Effector memory CD8-positive, alpha-beta T cell (primary cell): ENCODE data around the gene JRKL.
A peak's percentile ranks its signal among the peaks of the same experiment; 100 is the strongest.
"Not testable (repeated sequence)": the region's sequence is repeated elsewhere in the genome, so short reads cannot be mapped to it uniquely, and the experiment has no call there.

ENCODE experiments used
- ATAC-seq: fragments of 150-1000 bp; cut with Tn5 transposase; replicated peaks from 2 replicates; pipeline ENCODE4 v1.10.0; 2021; ENCODE audit warnings: mild to moderate bottlenecking, moderate library complexity
- DNase-seq, 3 experiments: peaks; one replicate each; pipeline ENCODE4 v3.0.0; 2021
- H3K27ac Mint-ChIP-seq, 2 donors: one replicate each; pipeline ENCODE4 v1.8.0; 2022; ENCODE audit warnings: mild to moderate bottlenecking in 2 of 2, mixed read lengths in 2 of 2, moderate library complexity in 2 of 2
- H3K27me3 Mint-ChIP-seq, 2 donors: one replicate each; pipeline ENCODE4 v1.8.0; 2022; ENCODE audit warnings: mixed read lengths in 2 of 2
- H3K36me3 Mint-ChIP-seq: one replicate; pipeline ENCODE4 v1.8.0; 2022; ENCODE audit warnings: mild to moderate bottlenecking, moderate library complexity, mixed read lengths; ENCODE audit not compliant: insufficient read depth
- H3K4me1 Mint-ChIP-seq, 2 donors: one replicate each; pipeline ENCODE4 v1.8.0; 2022; ENCODE audit warnings: low read depth in 2 of 2, mixed read lengths in 2 of 2
- H3K4me3 Mint-ChIP-seq, 2 donors: one replicate each; pipeline ENCODE4 v1.8.0; 2022; ENCODE audit warnings: mild to moderate bottlenecking in 2 of 2, mixed read lengths in 2 of 2, moderate library complexity in 2 of 2
- H3K9me3 Mint-ChIP-seq, 2 donors: one replicate each; pipeline ENCODE4 v1.8.0; 2022; ENCODE audit warnings: mixed read lengths in 2 of 2

JRKL gene

GRCh38 chr11:96373826-96374225 is 16.0 kb upstream of the JRKL start:
- H3K4me1 Mint-ChIP-seq, result peaks cover 3 to 5% of the 10 kb centered on the region in 2 donors
- no peak overlapping the region for H3K27ac Mint-ChIP-seq
- H3K4me3 Mint-ChIP-seq, result no peak overlapping the region
- H3K36me3 Mint-ChIP-seq, result peaks cover 29% of the 10 kb centered on the region
- H3K27me3 Mint-ChIP-seq, result no peaks in the 10 kb centered on the region
- ATAC-seq (no peak), DNase-seq (no peak)
- H3K9me3 Mint-ChIP-seq, result no peaks in the 10 kb centered on the region

GRCh38 chr11:96376796-96377195 is 13.0 kb upstream of the JRKL start:
- Mint-ChIP-seq H3K4me3 (no peak overlapping the region), H3K4me1 (peaks cover 3 to 10% of the 10 kb centered on the region in 2 donors), H3K27ac (no peak overlapping the region), H3K27me3 (no peaks in the 10 kb centered on the region), H3K36me3 (peaks cover 42% of the 10 kb centered on the region), H3K9me3 (no peaks in the 10 kb centered on the region)
- ATAC-seq (no peak), DNase-seq (no peak)

GRCh38 chr11:96384156-96384555 is 5.7 kb upstream of the JRKL start:
- ATAC-seq (no peak), DNase-seq (no peak)
- Mint-ChIP-seq H3K27me3 (no peaks in the 10 kb centered on the region), H3K36me3 (peaks cover 29% of the 10 kb centered on the region), H3K4me3 (no peak overlapping the region), H3K9me3 (no peaks in the 10 kb centered on the region), H3K27ac (no peak overlapping the region), H3K4me1 (peaks cover 16 to 27% of the 10 kb centered on the region in 2 donors)

- no peak overlapping the region for H3K4me3 Mint-ChIP-seq
- DNase-seq, result no peak
- no peaks in the 10 kb centered on the region for H3K9me3 Mint-ChIP-seq
- ATAC-seq, result no peak
- H3K27ac Mint-ChIP-seq, result no peak overlapping the region
- peaks cover 32% of the 10 kb centered on the region for H3K36me3 Mint-ChIP-seq
- H3K4me1 Mint-ChIP-seq, result peaks cover 17 to 29% of the 10 kb centered on the region in 2 donors
- H3K27me3 Mint-ChIP-seq, result no peaks in the 10 kb centered on the region
These were observed 4.6 kb upstream of the JRKL start for GRCh38 chr11:96385187-96385586.

- ATAC-seq (peak; percentile 63), DNase-seq (no peak)
- H3K27ac Mint-ChIP-seq, result peak overlapping the region; percentile 82 to 94
- peak overlapping the region; percentile 87 to 92 for H3K4me3 Mint-ChIP-seq
- H3K9me3 Mint-ChIP-seq, result no peaks in the 10 kb centered on the region
- no peaks in the 10 kb centered on the region for H3K27me3 Mint-ChIP-seq
- peaks cover 22 to 26% of the 10 kb centered on the region in 2 donors for H3K4me1 Mint-ChIP-seq
- peaks cover 15% of the 10 kb centered on the region for H3K36me3 Mint-ChIP-seq
These were observed 708 bp upstream of the JRKL start for GRCh38 chr11:96388891-96389719.

- peak overlapping the region; percentile 82 to 94 for H3K27ac Mint-ChIP-seq
- H3K36me3 Mint-ChIP-seq, result peaks cover 13% of the 10 kb centered on the region
- H3K27me3 Mint-ChIP-seq, result no peaks in the 10 kb centered on the region
- H3K4me1 Mint-ChIP-seq, result peaks cover 17% of the 10 kb centered on the region in 2 donors
- no peak for DNase-seq
- H3K4me3 Mint-ChIP-seq, result peak overlapping the region; percentile 87 to 92
- ATAC-seq, result no peak
- H3K9me3 Mint-ChIP-seq, result no peaks in the 10 kb centered on the region
These were observed 627 bp downstream of the JRKL start for GRCh38 chr11:96390488-96390792.

GRCh38 chr11:96391698-96392307 is 2.0 kb downstream of the JRKL start:
- peaks cover 16 to 17% of the 10 kb centered on the region in 2 donors for H3K4me1 Mint-ChIP-seq
- peaks cover 10% of the 10 kb centered on the region for H3K36me3 Mint-ChIP-seq
- DNase-seq, result no peak
- H3K4me3 Mint-ChIP-seq, result no peak overlapping the region
- no peak for ATAC-seq
- no peaks in the 10 kb centered on the region for H3K9me3 Mint-ChIP-seq
- H3K27ac Mint-ChIP-seq, result no peak overlapping the region
- no peaks in the 10 kb centered on the region for H3K27me3 Mint-ChIP-seq

GRCh38 chr11:96393753-96394348 is 4.0 kb downstream of the JRKL start:
- Mint-ChIP-seq H3K4me3 (no peak overlapping the region), H3K27ac (no peak overlapping the region), H3K36me3 (peaks cover 10% of the 10 kb centered on the region), H3K9me3 (no peaks in the 10 kb centered on the region), H3K4me1 (peaks cover 10 to 11% of the 10 kb centered on the region in 2 donors), H3K27me3 (no peaks in the 10 kb centered on the region)
- DNase-seq (no peak), ATAC-seq (no peak)

- Mint-ChIP-seq H3K4me1 (peaks cover 8 to 9% of the 10 kb centered on the region in 2 donors), H3K9me3 (no peaks in the 10 kb centered on the region), H3K4me3 (no peak overlapping the region), H3K27ac (no peak overlapping the region), H3K36me3 (peaks cover 4% of the 10 kb centered on the region), H3K27me3 (no peaks in the 10 kb centered on the region)
- ATAC-seq (no peak), DNase-seq (no peak)
These were observed 5.0 kb downstream of the JRKL start for GRCh38 chr11:96394773-96395172.

- ATAC-seq, result no peak
- Mint-ChIP-seq H3K4me3 (no peak overlapping the region), H3K9me3 (no peaks in the 10 kb centered on the region), H3K4me1 (no peaks in the 10 kb centered on the region), H3K27me3 (peaks cover 4 to 5% of the 10 kb centered on the region in 2 donors), H3K36me3 (no peaks in the 10 kb centered on the region), H3K27ac (no peak overlapping the region)
- no peak for DNase-seq
These were observed 6.8 kb downstream of the JRKL start for GRCh38 chr11:96396637-96397036.

- no peaks in the 10 kb centered on the region for H3K9me3 Mint-ChIP-seq
- peaks cover 16% of the 10 kb centered on the region in 2 donors for H3K27me3 Mint-ChIP-seq
- no peak overlapping the region for H3K4me3 Mint-ChIP-seq
- no peak for DNase-seq
- no peaks in the 10 kb centered on the region for H3K4me1 Mint-ChIP-seq
- no peaks in the 10 kb centered on the region for H3K36me3 Mint-ChIP-seq
- no peak overlapping the region for H3K27ac Mint-ChIP-seq
- no peak for ATAC-seq
These were observed 8.1 kb downstream of the JRKL start for GRCh38 chr11:96397863-96398262.

- no peaks in the 10 kb centered on the region for H3K4me1 Mint-ChIP-seq
- no peak for ATAC-seq
- H3K9me3 Mint-ChIP-seq, result no peaks in the 10 kb centered on the region
- peaks cover 20 to 23% of the 10 kb centered on the region in 2 donors for H3K27me3 Mint-ChIP-seq
- H3K27ac Mint-ChIP-seq, result no peak overlapping the region
- no peaks in the 10 kb centered on the region for H3K36me3 Mint-ChIP-seq
- no peak for DNase-seq
- no peak overlapping the region for H3K4me3 Mint-ChIP-seq
These were observed 10.9 kb downstream of the JRKL start for GRCh38 chr11:96400697-96401096.

GRCh38 chr11:96411412-96411811 is 21.6 kb downstream of the JRKL start:
- H3K27ac Mint-ChIP-seq, DNase-seq, H3K4me1 Mint-ChIP-seq, H3K9me3 Mint-ChIP-seq, ATAC-seq, H3K36me3 Mint-ChIP-seq: not testable (repeated sequence)
- Mint-ChIP-seq H3K4me3 (peak overlapping the region in 1 of 2 donors; percentile 54), H3K27me3 (peaks cover 33 to 43% of the 10 kb centered on the region in 2 donors)
